Measurements from ENCODE around the gene PHF2.

The PHF2 gene

DNA sequence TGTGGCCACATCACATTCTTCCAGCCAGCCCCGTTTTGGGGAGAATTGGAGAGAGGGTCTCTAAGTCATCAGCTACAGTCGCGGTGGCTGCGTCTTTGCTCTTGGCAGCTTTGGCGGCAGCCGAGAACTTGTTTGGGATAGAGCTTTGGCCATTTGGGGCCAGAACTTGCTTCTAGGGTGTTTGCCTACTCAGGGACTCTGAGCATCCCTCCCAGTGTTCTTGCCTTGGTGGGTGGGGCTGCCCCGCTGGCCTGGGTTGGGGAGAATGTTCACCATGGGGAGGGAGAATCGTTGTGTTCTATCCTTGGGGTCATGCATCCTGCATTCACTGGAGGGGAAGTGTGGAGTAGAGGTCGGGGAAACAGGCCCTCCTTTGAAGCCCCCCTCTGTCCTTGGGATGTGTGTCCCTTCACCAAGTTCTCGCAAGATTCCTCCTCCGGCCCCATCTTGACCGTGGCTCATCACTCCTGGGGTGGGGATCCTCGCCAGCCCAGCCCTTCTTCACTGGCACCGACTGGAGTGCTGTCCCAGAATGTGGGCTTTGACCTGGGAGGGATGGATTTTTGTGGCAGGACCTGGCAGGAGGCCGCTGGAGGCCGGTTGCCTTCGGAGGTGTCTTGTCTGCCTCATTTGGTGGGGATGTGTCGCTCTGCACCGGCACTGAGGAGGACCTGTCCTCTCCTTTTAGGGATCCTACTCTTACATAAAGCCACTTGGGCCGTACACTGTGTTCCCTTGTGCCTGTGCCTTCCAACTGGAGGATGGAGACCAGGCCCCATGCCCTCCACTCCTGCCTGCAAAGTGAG is 3.5 kb downstream of the PHF2 start:
- H3K27ac ChIP-seq = no peak overlapping the region

DNA sequence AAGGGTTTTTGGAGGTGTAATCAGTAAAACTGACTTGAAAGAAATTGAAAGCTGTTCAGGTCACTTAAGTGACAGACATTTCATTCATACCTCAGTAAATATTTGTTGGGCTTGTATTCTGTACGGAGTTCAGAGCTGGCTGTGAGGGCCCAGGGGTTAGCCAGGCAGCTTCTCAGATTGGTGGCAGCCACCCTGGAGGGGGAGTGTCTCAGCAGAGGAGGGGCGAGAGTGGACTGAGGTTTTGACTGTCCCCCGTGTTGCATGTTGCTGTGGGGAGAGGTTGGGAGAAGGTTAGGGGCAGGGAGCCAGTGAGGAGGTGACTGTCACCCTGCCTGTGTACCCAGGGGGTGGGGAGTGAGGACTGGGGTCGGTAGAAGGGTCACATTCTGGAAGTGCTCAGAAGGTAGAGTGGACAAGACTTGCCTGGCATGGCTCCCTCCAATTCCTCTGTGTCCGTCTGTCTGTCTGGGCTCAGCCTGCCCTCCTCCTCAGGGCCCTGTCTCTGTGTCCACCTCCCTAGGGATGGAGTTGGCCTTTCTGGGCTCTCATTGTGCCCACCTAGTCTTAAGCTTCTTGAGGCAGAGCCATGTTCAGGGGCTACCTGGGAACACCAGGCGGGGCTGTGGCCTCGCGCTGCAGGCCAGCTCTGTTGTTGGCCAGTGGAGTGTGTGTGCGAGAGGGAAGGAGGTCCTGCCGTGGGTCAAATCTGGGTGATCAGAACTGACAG is 4.4 kb downstream of the PHF2 start:
- TF ChIP-seq, protein P1, sequence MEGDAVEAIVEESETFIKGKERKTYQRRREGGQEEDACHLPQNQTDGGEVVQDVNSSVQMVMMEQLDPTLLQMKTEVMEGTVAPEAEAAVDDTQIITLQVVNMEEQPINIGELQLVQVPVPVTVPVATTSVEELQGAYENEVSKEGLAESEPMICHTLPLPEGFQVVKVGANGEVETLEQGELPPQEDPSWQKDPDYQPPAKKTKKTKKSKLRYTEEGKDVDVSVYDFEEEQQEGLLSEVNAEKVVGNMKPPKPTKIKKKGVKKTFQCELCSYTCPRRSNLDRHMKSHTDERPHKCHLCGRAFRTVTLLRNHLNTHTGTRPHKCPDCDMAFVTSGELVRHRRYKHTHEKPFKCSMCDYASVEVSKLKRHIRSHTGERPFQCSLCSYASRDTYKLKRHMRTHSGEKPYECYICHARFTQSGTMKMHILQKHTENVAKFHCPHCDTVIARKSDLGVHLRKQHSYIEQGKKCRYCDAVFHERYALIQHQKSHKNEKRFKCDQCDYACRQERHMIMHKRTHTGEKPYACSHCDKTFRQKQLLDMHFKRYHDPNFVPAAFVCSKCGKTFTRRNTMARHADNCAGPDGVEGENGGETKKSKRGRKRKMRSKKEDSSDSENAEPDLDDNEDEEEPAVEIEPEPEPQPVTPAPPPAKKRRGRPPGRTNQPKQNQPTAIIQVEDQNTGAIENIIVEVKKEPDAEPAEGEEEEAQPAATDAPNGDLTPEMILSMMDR (IDR thresholded peaks at IDR 0.05) = no peak
- TF ChIP-seq ZFX (IDR thresholded peaks at IDR 0.05; ENCODE audit: borderline replicate concordance) = no peak
- H3K27ac ChIP-seq = no peak overlapping the region

More for the DNA sequence above, 3.5 kb downstream of the PHF2 start:
- TF ChIP-seq, protein P1 (IDR thresholded peaks at IDR 0.05) = no peak
- no peak for TF ChIP-seq ZFX (IDR thresholded peaks at IDR 0.05; ENCODE audit: borderline replicate concordance)

DNA sequence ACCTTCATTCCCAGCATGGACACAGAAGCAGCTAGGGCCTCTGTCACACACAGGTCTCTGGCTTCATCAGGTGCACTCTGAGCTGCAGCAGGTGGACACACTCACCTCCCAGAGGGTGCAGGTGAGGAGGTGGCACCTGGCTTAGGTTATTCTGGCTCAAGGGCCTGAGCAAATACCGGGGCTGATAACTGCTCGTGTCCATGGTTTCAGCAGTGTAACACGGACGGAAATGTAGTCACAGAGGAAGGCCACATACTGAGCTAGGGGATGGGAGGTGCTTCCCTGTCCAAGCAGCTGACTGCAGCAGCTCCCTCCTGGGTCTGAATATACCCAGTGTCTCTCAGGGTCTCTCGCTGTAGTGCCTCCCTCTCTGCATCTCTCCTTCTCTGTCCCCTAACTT is 5.7 kb downstream of the PHF2 start:
- no peak overlapping the region for H3K27ac ChIP-seq
- TF ChIP-seq, protein P1 (IDR thresholded peaks at IDR 0.05) = no peak
- TF ChIP-seq ZFX (IDR thresholded peaks at IDR 0.05; ENCODE audit: borderline replicate concordance) = no peak

DNA sequence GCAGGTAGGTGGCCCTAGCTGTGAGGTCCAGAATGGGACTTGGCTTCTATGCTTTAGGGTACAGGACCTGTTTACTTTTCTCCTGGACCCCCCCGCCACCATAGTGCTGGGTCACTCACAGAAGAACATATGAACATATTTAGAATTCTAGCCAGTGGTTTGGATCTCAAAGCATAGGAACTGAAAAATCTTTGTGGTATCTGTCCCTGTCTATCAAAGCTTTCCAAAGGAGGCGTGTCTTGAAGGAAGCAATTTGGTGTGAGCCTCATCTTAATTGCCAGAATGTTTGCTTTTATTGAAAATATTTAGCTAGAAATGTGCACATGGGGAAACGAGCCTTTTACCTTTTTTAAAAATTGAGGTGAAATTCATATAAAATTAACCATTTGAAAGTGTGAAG is 6.2 kb downstream of the PHF2 start:
- TF ChIP-seq ZFX (IDR thresholded peaks at IDR 0.05; ENCODE audit: borderline replicate concordance) = no peak
- TF ChIP-seq, protein P1 (IDR thresholded peaks at IDR 0.05) = no peak
- H3K27ac ChIP-seq = no peak overlapping the region

DNA sequence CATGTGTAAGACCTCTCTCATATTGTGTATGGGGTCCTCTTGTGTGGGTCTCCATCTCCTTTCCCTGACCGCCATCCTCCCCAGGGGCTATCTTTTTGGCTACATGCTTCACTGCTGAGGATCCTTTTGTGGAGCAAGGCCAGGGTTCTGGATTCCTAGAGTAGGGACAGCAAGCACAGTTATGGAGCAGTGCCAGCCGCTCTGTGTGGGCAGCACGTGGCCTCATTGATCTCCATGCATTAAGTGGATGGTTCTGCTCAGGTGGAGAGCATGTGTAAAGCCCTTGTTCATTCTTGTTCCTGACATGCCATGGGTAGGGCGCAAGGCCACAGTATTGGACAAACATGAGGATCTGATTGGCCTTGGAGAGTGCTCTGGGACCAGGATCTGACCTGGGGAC is 8.9 kb downstream of the PHF2 start:
- TF ChIP-seq, protein P1 (IDR thresholded peaks at IDR 0.05) = no peak
- TF ChIP-seq ZFX (IDR thresholded peaks at IDR 0.05; ENCODE audit: borderline replicate concordance) = no peak
- no peak overlapping the region for H3K27ac ChIP-seq

DNA sequence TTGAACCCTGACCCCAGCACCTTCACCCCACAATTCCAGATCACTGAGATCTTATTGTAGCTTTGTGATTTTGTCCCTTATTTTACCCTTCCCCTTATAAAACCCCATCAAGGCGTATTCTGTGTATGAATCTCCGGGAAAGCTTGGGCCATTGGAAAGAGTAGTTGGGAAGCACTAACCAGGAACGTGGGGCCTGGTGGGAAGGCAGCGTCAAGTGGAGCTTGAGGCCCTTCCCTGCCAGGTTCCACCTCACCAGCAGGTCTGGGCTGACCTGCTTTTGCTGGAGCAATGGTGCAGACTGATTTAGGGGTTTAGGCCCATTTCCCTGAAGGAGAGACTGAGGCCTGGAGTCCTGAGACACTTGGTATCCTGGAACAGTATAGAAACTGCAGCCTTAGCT is 9.3 kb downstream of the PHF2 start:
- TF ChIP-seq, protein P1 (IDR thresholded peaks at IDR 0.05) = no peak
- TF ChIP-seq ZFX (IDR thresholded peaks at IDR 0.05; ENCODE audit: borderline replicate concordance) = no peak
- H3K27ac ChIP-seq = no peak overlapping the region
